GM18870 (cell line): ENCODE results near the gene CCNF.

Source experiments
- ATAC-seq: cut with Tn5 transposase; IDR thresholded peaks from one replicate; pipeline ENCODE4 v1.9.1; 2021; ENCODE audit warnings: moderate library complexity; ENCODE audit not compliant: unreplicated experiment

CCNF gene

DNA sequence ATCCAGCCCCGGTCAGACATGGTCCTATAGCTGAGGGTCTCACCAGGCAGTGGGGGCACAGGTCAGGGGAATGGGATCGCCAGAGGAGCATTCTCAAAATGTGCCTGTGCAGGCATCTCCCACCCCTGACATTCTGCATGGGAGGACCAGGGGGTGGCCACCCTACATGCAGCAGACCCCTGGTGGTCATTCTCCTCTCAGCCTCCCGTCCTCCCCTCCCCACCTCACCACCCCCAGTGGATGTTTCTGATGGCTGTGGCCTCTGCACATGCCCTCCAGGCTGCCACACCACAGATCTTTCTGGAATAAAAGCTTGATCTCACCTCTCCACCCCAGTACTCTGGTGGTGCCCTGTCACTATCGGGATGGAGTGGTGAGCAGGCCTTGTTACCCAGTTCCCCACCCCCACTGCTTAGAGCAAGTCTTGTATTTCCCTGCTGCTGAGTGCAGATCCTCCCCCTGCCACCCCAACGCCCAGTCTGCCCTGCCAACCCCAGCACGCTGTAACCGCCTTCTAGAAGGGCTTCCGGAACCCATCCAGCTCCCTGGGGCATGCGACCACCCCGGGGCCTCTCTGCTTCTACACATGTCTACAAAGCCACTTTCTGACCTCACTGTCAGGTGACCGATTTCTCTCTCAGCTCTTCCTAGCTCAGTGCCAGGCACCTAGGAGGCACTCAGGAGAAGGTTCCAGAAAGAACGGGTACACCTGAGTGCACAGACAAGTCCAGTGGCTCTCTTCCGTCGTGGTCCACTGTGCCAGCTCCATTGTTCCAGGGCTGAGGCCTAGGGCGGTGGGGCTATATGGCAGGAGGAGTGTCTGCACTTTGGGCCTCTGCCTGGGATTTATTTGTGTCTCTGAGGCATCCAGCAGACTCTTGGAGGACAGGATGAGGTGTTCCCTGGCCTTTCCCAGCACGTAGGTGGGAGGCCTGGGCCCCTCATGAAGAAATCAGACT lies 55.0 kb downstream of the CCNF start:
- no peak for ATAC-seq

DNA sequence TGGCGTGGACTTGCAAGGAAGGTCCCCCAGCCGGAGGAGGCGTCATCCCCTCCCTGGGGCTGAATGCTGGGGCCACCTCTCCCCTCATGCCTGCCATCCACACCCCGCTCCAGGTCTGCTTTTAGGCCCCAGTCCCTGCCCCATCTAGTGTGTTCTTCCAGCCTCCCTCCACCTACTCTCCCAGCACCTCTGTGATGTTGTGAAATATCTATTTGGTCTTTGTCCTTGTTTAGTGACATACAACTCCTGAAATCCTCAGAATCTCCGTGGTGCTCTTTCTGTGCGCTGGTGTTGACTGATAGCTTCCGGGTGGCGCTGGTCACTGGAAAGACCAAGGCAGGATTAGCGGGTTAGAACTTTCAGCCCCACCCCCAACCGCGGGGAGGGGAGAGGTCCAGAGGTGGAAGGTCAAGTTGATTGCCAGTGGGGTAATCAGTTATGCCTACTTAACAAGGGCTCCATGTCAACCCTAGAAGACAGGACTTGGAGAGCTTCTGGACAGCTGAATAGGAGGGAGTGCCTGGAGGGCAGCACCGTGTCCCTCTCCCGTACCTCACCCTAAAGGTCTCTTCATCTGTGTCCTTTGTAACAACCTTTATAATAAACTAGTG lies 55.8 kb downstream of the CCNF start:
- ATAC-seq = no peak

DNA sequence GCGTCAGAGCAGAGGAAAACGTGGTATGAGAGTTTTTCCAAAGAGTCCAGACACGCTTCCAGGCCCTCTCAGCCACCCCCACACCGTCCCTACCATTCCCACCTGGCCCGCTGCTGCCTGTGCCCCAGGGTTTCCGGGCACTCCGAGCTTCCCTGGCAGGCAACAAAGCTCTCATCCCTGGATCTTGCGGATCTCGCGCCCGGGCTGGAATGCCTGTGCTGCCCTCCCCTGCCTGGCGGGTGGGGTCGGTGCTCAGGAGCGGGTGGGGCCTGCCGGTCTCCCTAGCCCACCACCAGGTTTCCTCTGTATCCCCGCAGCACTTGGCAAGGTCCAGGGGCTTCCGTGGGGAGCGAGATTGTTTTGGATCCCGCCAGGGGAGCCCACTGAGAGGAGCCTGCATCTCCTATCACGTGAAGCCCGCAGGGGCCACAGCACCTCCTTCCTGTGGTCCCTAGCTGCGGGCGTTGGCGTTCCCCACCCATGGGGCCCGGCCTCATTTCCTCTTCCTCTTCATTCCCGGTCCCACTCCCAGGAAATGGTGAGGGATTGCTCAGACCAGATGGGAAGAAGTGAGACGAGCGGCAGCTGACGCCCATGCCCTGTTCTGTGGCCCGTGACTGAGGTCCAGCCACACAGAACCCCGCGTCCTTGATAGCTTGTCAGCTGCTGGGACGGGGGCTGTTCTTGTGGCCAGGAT lies 56.7 kb downstream of the CCNF start:
- no peak for ATAC-seq

DNA sequence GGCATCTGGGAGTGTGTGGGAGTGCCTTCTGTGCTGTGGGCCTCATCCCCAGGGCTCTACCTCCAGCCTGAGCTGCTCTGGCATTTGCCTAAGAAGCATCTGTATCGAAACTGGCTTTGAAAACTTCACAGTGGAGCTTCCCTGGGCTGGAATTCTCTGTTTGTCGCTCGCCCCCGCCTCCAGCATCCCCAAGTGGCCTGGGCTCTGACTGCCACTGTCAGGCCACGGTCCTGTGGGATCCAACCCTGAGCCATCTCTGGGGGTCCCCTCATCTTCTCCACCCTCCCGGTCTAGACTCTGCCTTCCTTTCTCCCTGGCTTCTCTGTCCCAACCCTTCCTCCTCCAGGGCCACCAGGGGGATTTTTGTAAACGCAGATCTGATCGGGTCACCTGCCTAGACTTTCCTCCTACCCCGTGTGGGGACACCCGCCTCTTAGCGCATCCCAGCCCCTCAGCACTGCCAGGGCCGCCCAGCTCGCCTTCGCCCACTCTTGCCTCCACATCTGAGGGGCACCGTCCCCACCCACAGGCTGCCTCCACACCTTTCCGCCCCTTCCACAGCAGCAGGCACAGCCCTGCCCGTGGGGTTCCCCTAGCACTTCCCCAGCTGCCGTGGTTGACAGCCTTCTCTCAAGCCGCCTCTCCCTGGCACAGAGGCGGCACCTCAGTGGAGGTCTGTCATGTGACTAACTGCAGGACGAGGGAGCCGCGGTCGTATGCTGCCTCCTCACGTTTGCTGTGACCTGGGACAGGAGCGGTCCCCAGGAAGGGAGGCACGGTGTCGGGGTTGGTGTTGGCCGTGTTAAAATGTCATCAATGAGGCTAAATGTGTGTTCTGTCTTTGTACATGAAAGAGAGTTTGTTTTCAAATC lies 57.6 kb downstream of the CCNF start:
- no peak for ATAC-seq

DNA sequence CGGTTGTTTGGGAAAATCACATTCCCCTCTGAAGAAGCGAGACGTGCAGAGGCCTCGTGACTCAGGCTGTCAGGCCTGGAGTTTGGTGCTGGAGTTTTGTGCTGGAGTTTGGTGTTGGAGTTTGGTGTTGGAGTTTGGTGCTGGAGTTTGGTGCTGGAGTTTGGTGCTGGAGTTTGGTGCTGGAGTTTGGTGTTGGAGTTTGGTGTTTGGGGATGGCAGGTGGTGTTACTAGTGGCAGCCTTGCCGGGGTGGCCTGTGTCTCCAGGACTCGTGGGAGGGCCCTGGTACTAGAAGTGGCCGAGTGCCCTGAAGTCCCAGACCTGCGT lies 58.2 kb downstream of the CCNF start:
- no peak for ATAC-seq

DNA sequence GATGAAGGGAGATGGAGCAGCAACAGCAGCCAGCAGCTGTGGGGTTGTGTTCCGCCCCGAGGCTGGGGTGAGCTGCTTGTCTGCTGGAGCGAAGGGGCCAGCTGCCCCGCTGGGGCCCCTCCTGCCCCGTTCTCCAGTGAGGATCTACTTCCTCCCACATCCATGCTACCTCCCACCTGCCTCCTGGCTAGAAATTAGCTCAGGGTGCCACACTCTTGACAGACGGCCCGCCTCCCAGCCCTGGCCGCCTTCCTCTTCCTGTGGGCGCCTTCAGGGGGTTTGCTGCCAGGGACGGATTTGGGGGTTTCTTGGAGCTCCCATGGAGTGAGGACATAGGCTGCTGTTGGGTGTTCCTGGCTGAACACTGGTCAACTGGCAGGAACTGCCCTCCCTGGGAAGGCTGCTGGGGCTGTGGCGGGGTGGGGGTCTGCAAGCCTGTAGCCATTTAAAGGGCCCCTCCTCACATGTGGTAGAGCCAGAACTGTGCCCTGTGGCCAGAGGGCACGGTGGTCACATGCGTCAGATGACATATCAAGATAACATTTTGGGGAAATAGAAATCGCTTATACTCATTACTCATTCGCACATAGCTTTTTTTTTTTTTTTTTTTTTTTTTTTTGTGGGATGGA lies 58.8 kb downstream of the CCNF start:
- ATAC-seq = no peak

DNA sequence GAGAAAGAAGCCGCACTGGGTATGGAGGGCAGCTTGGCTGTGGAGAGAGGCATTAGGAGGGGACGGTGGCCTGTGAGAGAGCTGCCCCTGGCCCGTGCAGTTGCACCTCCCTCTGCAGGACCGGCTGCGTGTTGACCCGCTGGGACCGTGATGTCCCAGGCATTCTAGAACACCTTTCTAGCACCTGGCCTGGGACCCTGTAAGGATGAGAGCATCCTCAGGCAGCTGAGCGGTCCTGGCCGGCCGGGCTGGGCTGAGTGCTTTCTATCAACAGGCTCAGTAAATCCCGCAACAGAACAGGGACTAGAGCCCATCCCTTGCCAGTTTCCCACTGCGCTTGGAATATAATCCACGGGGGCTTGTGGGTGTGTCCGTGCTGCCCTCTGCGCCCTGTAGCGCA lies 60.3 kb downstream of the CCNF start:
- ATAC-seq = no peak

DNA sequence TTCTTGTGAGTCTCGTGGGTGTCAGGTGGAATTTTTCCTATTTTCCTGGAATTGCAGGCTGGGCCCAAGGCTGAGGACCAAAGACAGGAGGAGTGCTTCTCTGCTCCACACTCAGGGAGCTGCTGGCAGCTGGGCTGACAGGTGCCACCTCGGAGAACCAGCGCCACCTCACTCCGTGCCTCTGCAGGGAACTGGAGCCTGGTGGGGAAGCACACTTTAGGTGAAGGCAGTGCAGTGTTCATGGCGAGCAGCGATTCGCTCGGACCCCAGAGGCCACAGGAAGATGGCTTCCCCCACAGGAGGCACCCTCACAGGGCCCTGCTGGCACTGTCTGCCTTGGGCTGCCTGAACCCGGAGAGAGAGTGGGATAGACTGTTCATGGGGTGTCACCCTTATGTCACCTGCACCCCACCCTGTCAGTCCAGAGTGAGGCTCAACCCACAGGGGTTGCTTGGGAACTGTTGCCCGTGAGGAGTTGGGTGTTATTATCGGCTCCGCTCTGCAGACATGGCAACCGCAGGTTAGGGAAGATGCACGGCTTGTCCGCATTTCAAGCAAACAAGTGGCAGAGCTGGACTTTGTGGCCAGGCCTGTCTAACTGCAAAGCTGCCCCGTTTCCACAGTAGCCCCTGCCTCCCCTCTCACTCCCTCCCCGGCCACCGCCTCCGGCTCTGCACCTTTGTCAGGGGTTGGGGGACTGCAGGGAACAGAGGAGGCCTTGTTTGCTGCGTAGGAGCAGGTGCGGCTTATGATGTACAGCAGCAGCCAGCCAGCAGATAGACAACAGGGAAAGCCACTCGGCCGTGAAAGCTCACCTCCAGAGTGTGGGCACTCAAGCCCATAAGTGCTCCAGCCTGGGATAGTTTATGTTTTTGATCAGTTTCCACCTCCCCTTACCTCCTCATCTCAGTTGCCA lies 61.2 kb downstream of the CCNF start:
- no peak for ATAC-seq

DNA sequence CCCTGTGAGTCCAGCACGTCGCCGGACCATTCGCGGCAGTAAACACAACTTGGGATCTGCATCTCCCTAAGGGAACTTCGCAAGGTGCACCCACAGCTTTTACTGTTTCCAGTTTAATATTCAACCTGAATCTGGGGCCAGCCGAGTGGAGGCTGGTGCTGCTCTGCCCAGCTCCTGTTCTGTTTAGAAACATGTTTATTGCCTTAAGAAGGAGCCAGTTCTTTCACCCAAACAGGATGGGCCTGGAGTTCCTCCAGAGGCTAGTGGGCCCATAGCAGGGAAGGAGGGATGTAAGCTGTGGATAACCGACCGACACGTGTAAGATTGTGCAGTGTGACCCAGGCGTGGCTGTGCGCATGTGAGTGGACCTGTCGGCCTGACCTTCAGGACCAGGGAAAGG lies 63.0 kb downstream of the CCNF start:
- ATAC-seq = no peak

DNA sequence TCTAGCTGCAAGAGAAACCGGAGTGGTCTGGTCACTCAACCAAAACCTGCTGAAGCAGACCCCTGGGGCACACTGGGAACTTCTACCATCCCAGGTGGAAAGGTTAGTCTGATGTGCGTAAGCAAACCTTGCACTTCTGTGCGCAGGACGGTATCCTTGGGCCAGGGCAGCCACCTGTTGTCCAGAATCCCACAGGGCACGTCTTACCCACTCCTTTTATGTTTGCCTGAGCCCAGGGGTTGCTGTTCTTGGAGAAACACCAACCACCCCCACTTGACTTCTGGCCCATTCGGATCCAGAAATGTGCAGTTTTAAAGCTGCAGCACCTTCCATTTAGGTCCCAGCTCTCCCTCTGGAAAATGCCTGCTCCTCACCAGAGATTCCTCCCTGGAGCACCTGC lies 64.4 kb downstream of the CCNF start:
- ATAC-seq = no peak

DNA sequence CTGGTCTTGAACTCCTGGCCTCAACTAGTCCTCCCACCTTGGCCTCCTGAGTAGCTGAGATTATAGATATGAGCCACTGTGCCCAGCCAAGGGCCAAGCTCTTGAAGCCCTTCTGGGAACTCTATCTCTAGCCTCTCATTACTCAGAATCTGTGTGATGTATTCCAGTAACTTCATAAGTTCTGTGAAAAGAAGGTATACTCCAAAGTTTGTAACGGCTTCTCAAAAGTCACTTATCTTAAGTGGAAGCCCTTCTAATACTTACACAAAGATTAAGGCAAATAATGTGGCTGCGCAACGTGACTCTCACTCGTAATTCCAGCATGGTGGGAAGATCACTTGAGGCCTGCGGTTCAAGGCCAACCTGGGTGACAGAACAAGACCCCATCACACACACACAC lies 65.4 kb downstream of the CCNF start:
- ATAC-seq = no peak

DNA sequence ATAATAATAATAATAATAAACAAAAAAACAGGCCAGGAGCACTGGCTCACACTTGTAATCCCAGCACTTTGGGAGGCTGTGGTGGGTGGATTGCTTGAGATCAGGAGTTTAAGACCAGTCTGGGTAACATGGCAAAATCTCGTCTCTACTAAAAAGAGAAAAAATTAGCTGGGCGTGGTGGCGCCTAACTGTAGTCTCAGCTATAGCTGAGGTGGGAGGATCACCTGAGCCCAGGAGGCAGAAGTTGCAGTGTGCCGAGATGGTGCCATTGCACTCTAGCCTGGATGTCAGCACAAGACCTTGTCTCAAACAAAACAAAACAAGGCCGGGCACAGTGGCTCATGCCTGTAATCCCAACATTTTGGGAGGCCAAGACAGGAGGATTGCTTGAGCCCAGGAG lies 65.8 kb downstream of the CCNF start:
- ATAC-seq = no peak

DNA sequence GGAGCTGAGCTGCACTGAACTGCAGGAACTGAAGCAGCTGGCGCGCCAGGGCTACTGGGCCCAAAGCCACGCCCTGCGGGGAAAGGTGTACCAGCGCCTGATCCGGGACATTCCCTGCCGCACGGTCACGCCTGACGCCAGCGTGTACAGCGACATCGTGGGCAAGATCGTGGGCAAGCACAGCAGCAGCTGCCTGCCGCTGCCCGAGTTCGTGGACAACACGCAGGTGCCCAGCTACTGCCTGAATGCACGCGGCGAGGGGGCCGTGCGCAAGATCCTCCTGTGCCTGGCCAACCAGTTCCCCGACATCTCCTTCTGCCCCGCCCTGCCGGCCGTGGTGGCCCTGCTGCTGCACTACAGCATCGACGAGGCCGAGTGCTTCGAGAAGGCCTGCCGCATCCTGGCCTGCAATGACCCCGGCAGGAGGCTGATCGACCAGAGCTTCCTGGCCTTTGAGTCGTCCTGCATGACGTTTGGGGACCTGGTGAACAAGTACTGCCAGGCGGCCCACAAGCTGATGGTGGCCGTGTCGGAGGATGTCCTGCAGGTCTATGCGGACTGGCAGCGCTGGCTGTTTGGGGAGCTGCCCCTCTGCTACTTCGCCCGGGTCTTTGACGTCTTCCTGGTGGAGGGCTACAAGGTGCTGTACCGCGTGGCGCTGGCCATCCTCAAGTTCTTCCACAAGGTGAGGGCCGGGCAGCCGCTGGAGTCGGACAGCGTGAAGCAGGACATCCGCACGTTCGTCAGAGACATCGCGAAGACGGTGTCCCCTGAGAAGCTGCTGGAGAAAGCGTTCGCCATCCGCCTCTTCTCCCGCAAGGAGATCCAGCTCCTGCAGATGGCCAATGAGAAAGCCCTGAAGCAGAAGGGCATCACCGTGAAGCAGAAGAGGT lies 67.2 kb downstream of the CCNF start:
- no peak for ATAC-seq

DNA sequence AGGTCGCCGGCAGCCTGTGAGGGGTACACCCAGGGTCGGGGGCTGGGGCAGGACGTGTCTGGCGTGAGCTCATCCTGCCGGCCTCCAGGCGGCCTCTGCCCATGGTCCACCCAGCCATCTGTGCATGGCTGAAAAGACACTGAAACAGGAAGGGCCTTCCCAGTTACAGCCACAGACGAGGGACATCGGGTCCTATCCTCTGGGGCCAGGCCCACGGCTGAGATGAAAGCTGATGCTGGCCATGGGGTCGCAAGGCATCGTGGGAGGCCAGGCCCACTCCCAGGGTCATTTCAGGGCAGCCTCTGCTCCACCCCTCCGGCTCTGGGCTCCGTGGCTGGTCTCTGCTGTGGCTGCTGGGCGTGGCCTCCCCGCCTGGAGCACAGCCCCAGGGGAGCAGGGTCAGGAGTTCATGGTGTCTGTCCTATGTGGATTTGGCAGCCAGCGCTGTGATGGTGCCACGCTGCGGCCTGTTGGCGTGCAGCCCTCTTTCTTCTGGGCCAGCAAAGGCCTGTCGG lies 67.9 kb downstream of the CCNF start:
- ATAC-seq = no peak

DNA sequence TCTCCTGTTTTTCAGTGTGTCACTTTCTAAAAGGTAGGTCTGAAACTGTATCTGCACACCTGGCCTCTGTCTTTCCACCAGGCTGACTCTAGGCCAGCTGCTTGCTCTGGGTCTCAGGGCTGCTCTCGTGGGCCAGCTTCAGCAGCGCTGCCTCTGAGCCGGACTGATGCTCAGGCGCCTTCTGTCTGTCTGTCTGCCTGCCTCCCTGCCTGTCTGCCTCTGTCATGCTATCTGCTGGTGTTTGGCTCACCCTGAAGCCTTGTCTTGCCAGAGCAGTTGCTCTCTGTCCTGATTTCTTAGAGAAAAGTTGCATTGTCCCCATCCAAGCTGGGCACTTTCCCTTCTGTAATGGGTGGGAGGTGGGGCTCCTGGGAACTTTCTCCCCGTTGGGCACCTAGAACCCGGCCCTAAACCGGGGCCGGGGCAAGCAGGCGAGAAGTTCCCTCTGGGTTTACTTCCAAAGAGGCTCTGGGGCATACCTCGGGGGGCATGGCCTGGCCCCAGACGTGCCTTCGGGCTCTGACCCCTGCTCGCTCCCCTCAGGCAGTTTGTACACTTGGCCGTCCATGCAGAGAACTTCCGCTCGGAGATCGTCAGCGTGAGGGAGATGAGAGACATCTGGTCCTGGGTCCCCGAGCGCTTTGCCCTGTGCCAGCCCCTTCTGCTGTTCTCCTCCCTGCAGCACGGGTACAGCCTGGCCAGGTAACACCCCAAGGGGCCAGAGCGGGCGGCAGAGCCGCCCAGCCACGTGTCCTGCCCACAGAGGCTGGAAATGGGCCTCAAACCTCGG lies 68.6 kb downstream of the CCNF start:
- no peak for ATAC-seq

DNA sequence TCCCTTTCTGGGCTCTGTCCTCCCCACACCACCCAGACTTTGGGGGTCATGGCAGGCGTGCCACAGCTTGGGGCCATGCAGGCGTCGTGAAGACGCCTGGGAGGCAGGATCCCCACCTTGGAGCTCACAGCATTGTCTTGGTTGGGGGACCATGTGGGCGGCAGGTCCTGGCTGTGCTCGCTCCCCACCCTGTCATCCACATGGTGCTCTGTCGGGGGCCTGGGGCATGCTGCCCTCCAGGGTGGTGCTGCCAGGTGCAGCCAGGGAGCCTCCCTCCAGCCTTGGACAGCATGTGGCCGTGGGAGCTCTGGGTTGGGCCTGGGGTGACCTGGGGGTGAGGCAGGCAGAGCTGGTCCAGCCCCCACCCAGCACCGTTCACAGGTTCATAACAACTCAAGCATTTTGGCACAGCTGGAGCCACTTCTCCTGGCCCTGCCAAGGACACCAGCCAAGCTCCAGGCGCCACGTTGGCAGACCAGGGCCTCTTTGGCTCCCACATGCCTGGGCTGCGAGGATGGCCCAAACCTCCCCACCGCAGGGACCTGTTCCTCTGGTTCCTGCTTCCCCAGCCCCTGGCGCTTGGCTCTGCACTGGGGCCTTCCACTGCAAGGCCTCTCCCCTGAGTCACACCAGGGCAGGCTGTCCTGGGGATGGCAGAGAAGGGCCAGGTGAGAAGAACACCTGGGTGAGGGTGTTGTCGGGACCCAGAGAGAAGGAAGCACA lies 69.4 kb downstream of the CCNF start:
- ATAC-seq = no peak

DNA sequence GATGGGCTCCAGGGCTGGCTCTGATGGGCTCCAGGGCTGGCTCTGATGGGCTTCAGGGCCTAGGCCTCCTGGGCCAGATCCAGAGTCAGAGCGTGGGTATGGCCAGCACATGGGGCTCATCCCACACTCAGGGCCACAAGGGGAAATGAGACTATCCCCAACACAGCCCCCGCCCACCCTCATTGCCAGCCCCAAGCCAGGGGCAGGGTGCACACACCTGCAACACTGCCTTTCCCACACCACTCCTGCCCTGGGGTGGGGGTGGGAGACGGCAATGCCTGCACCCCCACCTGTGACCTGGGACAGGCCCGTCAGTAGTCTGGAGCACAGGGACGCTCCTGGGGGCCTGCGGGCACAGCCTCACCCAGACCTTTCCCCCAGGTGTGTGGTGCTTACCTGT lies 70.2 kb downstream of the CCNF start:
- ATAC-seq = no peak
